ENCODE data around the gene MAP2K3.

DNA sequence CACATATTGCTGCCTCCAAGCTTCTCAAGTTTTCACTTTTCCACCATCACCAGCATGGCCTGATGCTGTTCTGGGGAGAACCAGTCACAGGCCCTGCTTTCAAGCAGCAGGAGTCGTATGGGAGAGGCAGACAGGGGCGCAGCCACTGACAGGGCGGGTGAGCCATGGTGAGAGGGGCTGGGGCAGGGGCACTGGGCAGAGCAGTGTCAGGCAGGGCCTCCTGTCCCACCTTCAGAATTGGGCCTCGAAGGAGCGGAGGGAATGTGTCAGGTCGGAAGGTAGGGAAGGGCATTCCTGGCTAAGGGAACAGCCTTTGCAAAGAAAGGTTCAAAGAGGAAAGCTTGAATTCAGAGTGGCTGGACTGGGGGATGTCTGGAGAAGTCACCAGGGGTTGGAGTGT is 4.9 kb upstream of the MAP2K3 start:
- TF ChIP-seq, protein P1, sequence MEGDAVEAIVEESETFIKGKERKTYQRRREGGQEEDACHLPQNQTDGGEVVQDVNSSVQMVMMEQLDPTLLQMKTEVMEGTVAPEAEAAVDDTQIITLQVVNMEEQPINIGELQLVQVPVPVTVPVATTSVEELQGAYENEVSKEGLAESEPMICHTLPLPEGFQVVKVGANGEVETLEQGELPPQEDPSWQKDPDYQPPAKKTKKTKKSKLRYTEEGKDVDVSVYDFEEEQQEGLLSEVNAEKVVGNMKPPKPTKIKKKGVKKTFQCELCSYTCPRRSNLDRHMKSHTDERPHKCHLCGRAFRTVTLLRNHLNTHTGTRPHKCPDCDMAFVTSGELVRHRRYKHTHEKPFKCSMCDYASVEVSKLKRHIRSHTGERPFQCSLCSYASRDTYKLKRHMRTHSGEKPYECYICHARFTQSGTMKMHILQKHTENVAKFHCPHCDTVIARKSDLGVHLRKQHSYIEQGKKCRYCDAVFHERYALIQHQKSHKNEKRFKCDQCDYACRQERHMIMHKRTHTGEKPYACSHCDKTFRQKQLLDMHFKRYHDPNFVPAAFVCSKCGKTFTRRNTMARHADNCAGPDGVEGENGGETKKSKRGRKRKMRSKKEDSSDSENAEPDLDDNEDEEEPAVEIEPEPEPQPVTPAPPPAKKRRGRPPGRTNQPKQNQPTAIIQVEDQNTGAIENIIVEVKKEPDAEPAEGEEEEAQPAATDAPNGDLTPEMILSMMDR (IDR thresholded peaks at IDR 0.05): no peak
- TF ChIP-seq, protein P2, sequence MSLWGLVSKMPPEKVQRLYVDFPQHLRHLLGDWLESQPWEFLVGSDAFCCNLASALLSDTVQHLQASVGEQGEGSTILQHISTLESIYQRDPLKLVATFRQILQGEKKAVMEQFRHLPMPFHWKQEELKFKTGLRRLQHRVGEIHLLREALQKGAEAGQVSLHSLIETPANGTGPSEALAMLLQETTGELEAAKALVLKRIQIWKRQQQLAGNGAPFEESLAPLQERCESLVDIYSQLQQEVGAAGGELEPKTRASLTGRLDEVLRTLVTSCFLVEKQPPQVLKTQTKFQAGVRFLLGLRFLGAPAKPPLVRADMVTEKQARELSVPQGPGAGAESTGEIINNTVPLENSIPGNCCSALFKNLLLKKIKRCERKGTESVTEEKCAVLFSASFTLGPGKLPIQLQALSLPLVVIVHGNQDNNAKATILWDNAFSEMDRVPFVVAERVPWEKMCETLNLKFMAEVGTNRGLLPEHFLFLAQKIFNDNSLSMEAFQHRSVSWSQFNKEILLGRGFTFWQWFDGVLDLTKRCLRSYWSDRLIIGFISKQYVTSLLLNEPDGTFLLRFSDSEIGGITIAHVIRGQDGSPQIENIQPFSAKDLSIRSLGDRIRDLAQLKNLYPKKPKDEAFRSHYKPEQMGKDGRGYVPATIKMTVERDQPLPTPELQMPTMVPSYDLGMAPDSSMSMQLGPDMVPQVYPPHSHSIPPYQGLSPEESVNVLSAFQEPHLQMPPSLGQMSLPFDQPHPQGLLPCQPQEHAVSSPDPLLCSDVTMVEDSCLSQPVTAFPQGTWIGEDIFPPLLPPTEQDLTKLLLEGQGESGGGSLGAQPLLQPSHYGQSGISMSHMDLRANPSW (CRISPR knock-in tag; conservative IDR thresholded peaks at IDR 0.05; ENCODE audit: low read depth): no peak
- TF ChIP-seq, protein P3, sequence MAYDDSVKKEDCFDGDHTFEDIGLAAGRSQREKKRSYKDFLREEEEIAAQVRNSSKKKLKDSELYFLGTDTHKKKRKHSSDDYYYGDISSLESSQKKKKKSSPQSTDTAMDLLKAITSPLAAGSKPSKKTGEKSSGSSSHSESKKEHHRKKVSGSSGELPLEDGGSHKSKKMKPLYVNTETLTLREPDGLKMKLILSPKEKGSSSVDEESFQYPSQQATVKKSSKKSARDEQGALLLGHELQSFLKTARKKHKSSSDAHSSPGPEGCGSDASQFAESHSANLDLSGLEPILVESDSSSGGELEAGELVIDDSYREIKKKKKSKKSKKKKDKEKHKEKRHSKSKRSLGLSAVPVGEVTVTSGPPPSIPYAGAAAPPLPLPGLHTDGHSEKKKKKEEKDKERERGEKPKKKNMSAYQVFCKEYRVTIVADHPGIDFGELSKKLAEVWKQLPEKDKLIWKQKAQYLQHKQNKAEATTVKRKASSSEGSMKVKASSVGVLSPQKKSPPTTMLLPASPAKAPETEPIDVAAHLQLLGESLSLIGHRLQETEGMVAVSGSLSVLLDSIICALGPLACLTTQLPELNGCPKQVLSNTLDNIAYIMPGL (CRISPR knock-in tag; IDR thresholded peaks at IDR 0.05): 0 out of 2 replicates have a peak, but pooled peaks have one; percentile 37
- no peak for TF ChIP-seq KAT7 (CRISPR knock-in tag; IDR thresholded peaks at IDR 0.05; ENCODE audit: borderline replicate concordance)

Measured in WTC11 (cell line).